ENCODE measurements around the gene YJEFN3. TPM values are rescaled to one million over a fixed set of nuclear protein-coding genes. Genes with fewer than 3 reads are reported as not detected.

YJEFN3 gene
- total RNA-seq, 1 experiment from 2014 or later, result 11.9 TPM

DNA sequence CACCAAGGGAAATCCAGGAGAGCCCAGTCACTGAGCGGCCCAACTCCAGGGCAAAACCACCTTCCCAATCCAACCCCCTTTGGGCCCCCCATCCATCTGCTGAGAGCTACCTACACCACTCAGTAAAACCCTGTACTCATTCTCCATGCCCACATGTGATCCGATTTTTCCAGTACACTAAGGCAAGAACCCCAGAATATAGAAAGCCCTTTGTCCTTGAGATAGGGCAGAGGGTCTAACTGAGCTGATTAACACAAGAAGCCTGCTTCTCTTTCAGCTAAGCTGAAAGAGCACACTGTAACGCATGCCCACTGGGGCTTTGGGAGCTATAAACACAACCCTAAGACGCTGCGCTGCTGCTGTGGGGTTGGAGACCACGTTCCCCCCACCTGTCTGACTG, 53.8 kb downstream of the YJEFN3 start:
- Mint-ChIP-seq H3K27ac (ENCODE audit: low read depth, unreplicated experiment) (no peak overlapping the region), H3K27me3 (ENCODE audit: insufficient read depth, unreplicated experiment) (no peaks in the 10 kb centered on the region), H3K36me3 (ENCODE audit: insufficient read depth, unreplicated experiment) (no peaks in the 10 kb centered on the region), H3K4me1 (ENCODE audit: insufficient read depth, unreplicated experiment) (no peaks in the 10 kb centered on the region), H3K4me3 (ENCODE audit: unreplicated experiment) (no peak overlapping the region), H3K9me3 (ENCODE audit: unreplicated experiment) (no peaks in the 10 kb centered on the region)
- CTCF ChIA-PET, result interaction anchor here (0.5 to 1.3 kb wide), 6 partner anchors 9 to 28 kb away, joined by 3 to 5 read pairs (median 4); no protein-coding TSS in a partner anchor
- POLR2A ChIA-PET, result no interaction called here
- TF ChIP-seq, protein P1, sequence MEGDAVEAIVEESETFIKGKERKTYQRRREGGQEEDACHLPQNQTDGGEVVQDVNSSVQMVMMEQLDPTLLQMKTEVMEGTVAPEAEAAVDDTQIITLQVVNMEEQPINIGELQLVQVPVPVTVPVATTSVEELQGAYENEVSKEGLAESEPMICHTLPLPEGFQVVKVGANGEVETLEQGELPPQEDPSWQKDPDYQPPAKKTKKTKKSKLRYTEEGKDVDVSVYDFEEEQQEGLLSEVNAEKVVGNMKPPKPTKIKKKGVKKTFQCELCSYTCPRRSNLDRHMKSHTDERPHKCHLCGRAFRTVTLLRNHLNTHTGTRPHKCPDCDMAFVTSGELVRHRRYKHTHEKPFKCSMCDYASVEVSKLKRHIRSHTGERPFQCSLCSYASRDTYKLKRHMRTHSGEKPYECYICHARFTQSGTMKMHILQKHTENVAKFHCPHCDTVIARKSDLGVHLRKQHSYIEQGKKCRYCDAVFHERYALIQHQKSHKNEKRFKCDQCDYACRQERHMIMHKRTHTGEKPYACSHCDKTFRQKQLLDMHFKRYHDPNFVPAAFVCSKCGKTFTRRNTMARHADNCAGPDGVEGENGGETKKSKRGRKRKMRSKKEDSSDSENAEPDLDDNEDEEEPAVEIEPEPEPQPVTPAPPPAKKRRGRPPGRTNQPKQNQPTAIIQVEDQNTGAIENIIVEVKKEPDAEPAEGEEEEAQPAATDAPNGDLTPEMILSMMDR (IDR thresholded peaks at IDR 0.05; ENCODE audit: unreplicated experiment), result no peak
- no peak for DNase-seq (ENCODE audit: unreplicated experiment)
- intact Hi-C loops (cut with micrococcal nuclease), result no loop called here
- no TSS peak for BruUV-seq (replicated peaks)

DNA sequence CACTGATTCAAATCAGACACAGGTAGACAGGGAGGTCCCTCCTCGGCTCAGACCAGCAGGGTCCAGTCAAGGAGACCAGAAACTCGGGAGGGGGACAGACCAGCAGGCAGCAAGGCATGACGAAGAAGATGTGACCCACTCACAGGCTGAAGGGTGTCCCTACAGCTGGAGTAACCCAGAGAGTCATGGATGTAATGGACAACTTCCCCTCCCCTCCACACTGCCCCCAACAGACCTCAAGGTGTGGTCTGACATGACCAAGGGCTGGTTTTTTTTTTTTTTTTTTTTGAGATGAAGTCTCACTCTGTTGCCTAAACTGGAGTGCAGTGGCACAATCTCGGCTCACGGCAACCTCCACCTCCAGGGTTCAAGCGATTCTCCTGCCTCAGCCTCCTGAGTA, 55.6 kb downstream of the YJEFN3 start:
- H3K27me3 Mint-ChIP-seq (ENCODE audit: insufficient read depth, unreplicated experiment), result no peaks in the 10 kb centered on the region
- no TSS peak for BruUV-seq (replicated peaks)
- H3K4me1 Mint-ChIP-seq (ENCODE audit: insufficient read depth, unreplicated experiment), result no peaks in the 10 kb centered on the region
- no peak for DNase-seq (ENCODE audit: unreplicated experiment)
- no peaks in the 10 kb centered on the region for H3K36me3 Mint-ChIP-seq (ENCODE audit: insufficient read depth, unreplicated experiment)
- H3K4me3 Mint-ChIP-seq (ENCODE audit: unreplicated experiment), result no peak overlapping the region
- ChIA-PET CTCF (interaction anchor here (0.6 kb wide), 1 partner anchor 74 kb away, joined by 4 read pairs; no protein-coding TSS in a partner anchor), POLR2A (no interaction called here)
- H3K9me3 Mint-ChIP-seq (ENCODE audit: unreplicated experiment), result no peaks in the 10 kb centered on the region
- no peak overlapping the region for H3K27ac Mint-ChIP-seq (ENCODE audit: low read depth, unreplicated experiment)
- TF ChIP-seq, protein P1 (IDR thresholded peaks at IDR 0.05; ENCODE audit: unreplicated experiment), result no peak
- intact Hi-C loops (cut with micrococcal nuclease), result no loop called here

Other genes with a start within 250 kb of the YJEFN3 start
- gene SUGP1, start 208.4 kb upstream of the YJEFN3 start, total RNA-seq (2022), result 46.0 and 51.1 TPM in 2 replicates
- gene MAU2, start 208.1 kb upstream of the YJEFN3 start, total RNA-seq (2022), result 50.1 and 55.9 TPM in 2 replicates
- gene GATAD2A, start 123.2 kb upstream of the YJEFN3 start, total RNA-seq (2022), result 77.4 and 91.5 TPM in 2 replicates
- 4.8 and 6.6 TPM in 2 replicates for gene TSSK6, start 13.4 kb upstream of the YJEFN3 start, total RNA-seq (2022)
- 354 and 393 TPM in 2 replicates for gene NDUFA13, start 12.7 kb upstream of the YJEFN3 start, total RNA-seq (2022)
- gene CILP2, start 9.4 kb downstream of the YJEFN3 start, total RNA-seq (2022), result 0.12 and 0.29 TPM in 2 replicates
- gene PBX4, start 89.8 kb downstream of the YJEFN3 start, total RNA-seq (2022), result 0.30 TPM in 1 of 2 replicates, not detected in the other
- 15.5 and 17.4 TPM in 2 replicates for gene LPAR2, start 99.3 kb downstream of the YJEFN3 start, total RNA-seq (2022)
- 9.1 and 10.1 TPM in 2 replicates for gene GMIP, start 114.7 kb downstream of the YJEFN3 start, total RNA-seq (2022)
- 63.9 and 67.2 TPM in 2 replicates for gene ATP13A1, start 134.8 kb downstream of the YJEFN3 start, total RNA-seq (2022)
- 8.6 and 9.2 TPM in 2 replicates for gene ZNF101, start 139.9 kb downstream of the YJEFN3 start, total RNA-seq (2022)
- 3.5 and 3.9 TPM in 2 replicates for gene ZNF14, start 204.2 kb downstream of the YJEFN3 start, total RNA-seq (2022)

Measured in MCF 10A (cell line).